H54 (cell line): ENCODE results near the gene CRYM.
A peak's percentile ranks its signal among the peaks of the same experiment; 100 is the strongest.

ENCODE experiments used
- DNase-seq: peaks from one replicate; pipeline ENCODE4 v3.0.0; 2011; ENCODE audit warnings: low spot score, mixed read lengths; ENCODE audit not compliant: insufficient read length
- FAIRE-seq: peaks from 3 replicates; lab custom pipeline; 2011; peaks lifted over from hg19 to GRCh38; lab: Jason Lieb, UNC
- POLR2A ChIP-seq: IDR thresholded peaks from 2 replicates; pipeline ENCODE4 v1.6.1; 2011; ENCODE audit warnings: low read depth, mild to moderate bottlenecking, low read length

CRYM gene

GRCh38 chr16:21244518-21245215, 33.4 kb downstream of the CRYM start:
- no peak for TF ChIP-seq POLR2A
- DNase-seq (no peak), FAIRE-seq (no peak)

- FAIRE-seq, result no peak
- DNase-seq, result no peak
- no peak for TF ChIP-seq POLR2A
Measured at GRCh38 chr16:21242756-21243155, 35.3 kb downstream of the CRYM start.

- no peak for TF ChIP-seq POLR2A
- no peak for FAIRE-seq
- no peak for DNase-seq
Measured at GRCh38 chr16:21239646-21240045, 38.4 kb downstream of the CRYM start.

- no peak for TF ChIP-seq POLR2A
- FAIRE-seq (no peak), DNase-seq (no peak)
Measured at GRCh38 chr16:21236831-21237230, 41.3 kb downstream of the CRYM start.

GRCh38 chr16:21235199-21235585, 42.9 kb downstream of the CRYM start:
- no peak for FAIRE-seq
- no peak for TF ChIP-seq POLR2A

GRCh38 chr16:21233521-21234150, 44.5 kb downstream of the CRYM start, which contains the start of gene ANKS4B:
Gene ANKS4B, plus strand, starts transcription at chr16:21233699. Its CDS starts 39 bp downstream, at chr16:21233738.
- no peak for FAIRE-seq
- no peak for DNase-seq
- no peak for TF ChIP-seq POLR2A

More at GRCh38 chr16:21235199-21235585, 42.9 kb downstream of the CRYM start:
- no peak for DNase-seq

GRCh38 chr16:21233045-21233520, 45.0 kb downstream of the CRYM start:
- DNase-seq, result no peak
- FAIRE-seq, result no peak
- no peak for TF ChIP-seq POLR2A

GRCh38 chr16:21228361-21228872, 49.7 kb downstream of the CRYM start:
- TF ChIP-seq POLR2A, result no peak
- DNase-seq (no peak), FAIRE-seq (no peak)

GRCh38 chr16:21227866-21228265, 50.2 kb downstream of the CRYM start:
- no peak for DNase-seq
- TF ChIP-seq POLR2A, result no peak
- no peak for FAIRE-seq

GRCh38 chr16:21226749-21227148, 51.3 kb downstream of the CRYM start:
- FAIRE-seq, result no peak
- DNase-seq, result no peak
- no peak for TF ChIP-seq POLR2A

- no peak for DNase-seq
- FAIRE-seq, result no peak
- TF ChIP-seq POLR2A, result no peak
Measured at GRCh38 chr16:21224800-21225199, 53.3 kb downstream of the CRYM start.

- no peak for TF ChIP-seq POLR2A
- FAIRE-seq (no peak), DNase-seq (no peak)
Measured at GRCh38 chr16:21223787-21224186, 54.3 kb downstream of the CRYM start.

- peak; percentile 11 for FAIRE-seq
Measured at GRCh38 chr16:21222495-21223337, 55.4 kb downstream of the CRYM start.

GRCh38 chr16:21219551-21219950, 58.5 kb downstream of the CRYM start:
- FAIRE-seq, result no peak
- no peak for DNase-seq
- no peak for TF ChIP-seq POLR2A

More at GRCh38 chr16:21222495-21223337, 55.4 kb downstream of the CRYM start:
- DNase-seq, result no peak
- no peak for TF ChIP-seq POLR2A
